Endothelial cell of umbilical vein (primary cell): Measurements from ENCODE around the gene P2RX2. TPM values are rescaled to one million over a fixed set of nuclear protein-coding genes. Genes with fewer than 3 reads are reported as not detected.
A peak's percentile ranks its signal among the peaks of the same experiment; 100 is the strongest.

ENCODE experiments used
- BruUV-seq: library from RNA; stranded (reverse); fragments of 400-500 nt; replicated peaks from 2 replicates; lab custom pipeline; 2021; lab: Mats Ljungman, UMichigan
- CTCF ChIA-PET: fragments of 300-600, 350-600 bp; sonication (Branson Sonifier 250); formaldehyde crosslinking; loops from one replicate; lab custom pipeline; 2021; ENCODE audit warnings: antibody characterized with exemption, inconsistent platforms; lab: Charles Lee
- POLR2A ChIA-PET: fragments of 300-600, 350-600 bp; sonication (Branson Sonifier 250); formaldehyde crosslinking; loops from one replicate; lab custom pipeline; 2021; ENCODE audit warnings: antibody characterized with exemption, inconsistent platforms; lab: Charles Lee
- DNase-seq: peaks from one replicate; pipeline ENCODE4 v3.0.0-alpha.2; 2011; ENCODE audit warnings: low read depth, low spot score
- FAIRE-seq: peaks from 2 replicates; lab custom pipeline; 2011; peaks lifted over from hg19 to GRCh38; lab: Jason Lieb, UNC
- H2AFZ ChIP-seq: 2 replicates; pipeline ENCODE4 v1.6.0; 2012; ENCODE audit warnings: low read depth, low read length, control low read depth, inconsistent platforms
- H3K27ac ChIP-seq: 2 replicates; pipeline ENCODE4 v1.5.1; 2011; ENCODE audit warnings: low read depth, mild to moderate bottlenecking, control low read depth, low read length, moderate library complexity; ENCODE audit not compliant: insufficient read depth
- H3K27me3 ChIP-seq, 2 experiments: 2 replicates each; pipeline versions ENCODE4 v1.6.0 to v1.6.1; 2011; ENCODE audit warnings: low read length in 2 of 2, mixed read lengths in 1 of 2; ENCODE audit not compliant: control insufficient read depth in 2 of 2, insufficient read depth in 2 of 2
- H3K36me3 ChIP-seq, 2 experiments: 2 replicates in 1 of 2; 3 replicates in 1 of 2; pipeline ENCODE4 v1.5.1; 2011; ENCODE audit warnings: low read length in 2 of 2, mild to moderate bottlenecking in 1 of 2, moderate library complexity in 1 of 2; ENCODE audit not compliant: control insufficient read depth in 2 of 2, insufficient read depth in 2 of 2; ENCODE audit errors: extremely low read depth in 1 of 2
- H3K4me1 ChIP-seq: 3 replicates; pipeline ENCODE4 v1.5.1; 2011; ENCODE audit warnings: mild to moderate bottlenecking, low read length; ENCODE audit not compliant: control insufficient read depth, insufficient read depth; ENCODE audit errors: extremely low read depth
- H3K4me2 ChIP-seq: 2 replicates; pipeline ENCODE4 v1.6.1; 2011; ENCODE audit warnings: low read length, control low read depth, mixed read lengths; ENCODE audit not compliant: insufficient read depth
- H3K4me3 ChIP-seq, 3 experiments: fragments of 200-600 bp in 1 of 3; sonication (generic), shearing (Covaris generic) in 1 of 3; replicated peaks in 1 of 3; 2 replicates each; pipeline ENCODE4 v1.5.1; 2011 to 2016; ENCODE audit warnings: control low read depth in 3 of 3, low read length in 3 of 3, mild to moderate bottlenecking in 2 of 3, inconsistent platforms in 1 of 3, low read depth in 1 of 3, moderate library complexity in 1 of 3; ENCODE audit not compliant: insufficient read depth in 1 of 3
- H3K79me2 ChIP-seq: 2 replicates; pipeline ENCODE4 v1.6.0; 2012; ENCODE audit warnings: low read length, inconsistent platforms; ENCODE audit not compliant: control insufficient read depth, insufficient read depth
- H3K9ac ChIP-seq: replicated peaks from 2 replicates; pipeline ENCODE3; 2011; ENCODE audit warnings: low read length, control low read depth; ENCODE audit not compliant: insufficient read depth; ENCODE audit errors: extremely low read depth
- H3K9me1 ChIP-seq: replicated peaks from 3 replicates; pipeline ENCODE4 v1.6.0; 2011; ENCODE audit warnings: mild to moderate bottlenecking, low read length; ENCODE audit not compliant: control insufficient read depth, insufficient read depth; ENCODE audit errors: extremely low read depth
- H3K9me3 ChIP-seq: replicated peaks from 2 replicates; pipeline ENCODE4 v1.5.1; 2012; ENCODE audit warnings: low read length, inconsistent platforms; ENCODE audit not compliant: control insufficient read depth, insufficient read depth
- H4K20me1 ChIP-seq: replicated peaks from 2 replicates; pipeline ENCODE3; 2011; ENCODE audit warnings: mild to moderate bottlenecking, low read length; ENCODE audit not compliant: control insufficient read depth, insufficient read depth; ENCODE audit errors: extremely low read depth
- JUN ChIP-seq: IDR thresholded peaks from 2 replicates; pipeline ENCODE4 v1.6.1; 2011; ENCODE audit warnings: borderline replicate concordance, low read depth; ENCODE audit not compliant: insufficient read length, insufficient read depth
- MAX ChIP-seq: IDR thresholded peaks from 2 replicates; pipeline ENCODE4 v1.6.1; 2011; ENCODE audit not compliant: insufficient read depth, insufficient read length
- MYC ChIP-seq: IDR thresholded peaks from one replicate; pipeline ENCODE4 v1.6.1; 2011; ENCODE audit warnings: mild to moderate bottlenecking, low read depth, low read length
- POLR2A ChIP-seq: IDR thresholded peaks from 2 replicates; pipeline ENCODE4 v1.6.1; 2012; ENCODE audit warnings: low read depth, mild to moderate bottlenecking, control low read depth, low read length
- dilution Hi-C: fragments of 300-500 bp; cut with MboI; formaldehyde crosslinking; loops from one replicate; pipeline ENCODE4 v1.15.0; 2019; ENCODE audit warnings: low sequenced_read_pairs; ENCODE audit not compliant: extremely low pct_ligation_motif_present
- intact Hi-C: fragments of 100-400 bp; cut with micrococcal nuclease; formaldehyde crosslinking; loops from one replicate; pipeline ENCODE4 v1.10.0; 2022
- polyA plus RNA-seq, 4 experiments: library from polyadenylated mRNA; depleted of rRNA in 3 of 4; stranded (reverse) in 3 of 4; unstranded in 1 of 4; fragments of >200 nt; gene quantifications; 2 replicates each; pipeline versions ENCODE4 v1.2.1 to v1.2.3, GENCODE V29; 2011 to 2012; ENCODE audit warnings: missing spikeins in 1 of 4
- total RNA-seq: library from RNA; stranded (reverse); gene quantifications from 2 replicates; pipeline ENCODE4 v1.2.3, GENCODE V29; 2021
- TF ChIP-seq, protein P1 (sequence below), 2 donors: IDR thresholded peaks; 1 replicate in 1 of 2; 2 replicates in 1 of 2; pipeline ENCODE4 v1.5.1; 2011; ENCODE audit warnings: low read length in 2 of 2, mild to moderate bottlenecking in 2 of 2, moderate library complexity in 2 of 2, control low read depth in 1 of 2, inconsistent platforms in 1 of 2, low read depth in 1 of 2; ENCODE audit not compliant: insufficient read depth in 1 of 2; ENCODE audit errors: extremely low read depth in 1 of 2

P2RX2 gene
- total and polyA plus RNA-seq, 2 donors (not counting 3 experiments of a cell fraction or from before 2014, with no cell fraction given) = not detected

- ChIA-PET CTCF (interaction anchor here (0.6 to 7.6 kb wide), 31 partner anchors 10 to 501 kb away, joined by 3 to 102 read pairs (median 5); no protein-coding TSS in a partner anchor), POLR2A (no interaction called here)
- BruUV-seq = no TSS peak
Observed at GRCh38 chr12:132614861-132615578, 3.6 kb upstream of the P2RX2 start.

More at GRCh38 chr12:132614861-132615578, 3.6 kb upstream of the P2RX2 start:
- Histone ChIP-seq H3K4me1 (no peaks in the 10 kb centered on the region), H3K27me3 (peaks cover 28 to 38% of the 10 kb centered on the region in 2 experiments), H2AFZ (no peak overlapping the region), H3K9ac (no peak overlapping the region), H3K9me3 (peaks cover 3% of the 10 kb centered on the region), H3K27ac (no peak overlapping the region), H3K4me3 (no peak overlapping the region), H4K20me1 (no peaks in the 10 kb centered on the region), H3K9me1 (no peaks in the 10 kb centered on the region), H3K36me3 (no peaks in the 10 kb centered on the region), H3K4me2 (no peak overlapping the region), H3K79me2 (no peaks in the 10 kb centered on the region)
- DNase-seq (peak; percentile 81), FAIRE-seq (peak; percentile 96)
- TF ChIP-seq MAX (peak; percentile 52), POLR2A (no peak), JUN (no peak), MYC (no peak)
- TF ChIP-seq, protein P1, sequence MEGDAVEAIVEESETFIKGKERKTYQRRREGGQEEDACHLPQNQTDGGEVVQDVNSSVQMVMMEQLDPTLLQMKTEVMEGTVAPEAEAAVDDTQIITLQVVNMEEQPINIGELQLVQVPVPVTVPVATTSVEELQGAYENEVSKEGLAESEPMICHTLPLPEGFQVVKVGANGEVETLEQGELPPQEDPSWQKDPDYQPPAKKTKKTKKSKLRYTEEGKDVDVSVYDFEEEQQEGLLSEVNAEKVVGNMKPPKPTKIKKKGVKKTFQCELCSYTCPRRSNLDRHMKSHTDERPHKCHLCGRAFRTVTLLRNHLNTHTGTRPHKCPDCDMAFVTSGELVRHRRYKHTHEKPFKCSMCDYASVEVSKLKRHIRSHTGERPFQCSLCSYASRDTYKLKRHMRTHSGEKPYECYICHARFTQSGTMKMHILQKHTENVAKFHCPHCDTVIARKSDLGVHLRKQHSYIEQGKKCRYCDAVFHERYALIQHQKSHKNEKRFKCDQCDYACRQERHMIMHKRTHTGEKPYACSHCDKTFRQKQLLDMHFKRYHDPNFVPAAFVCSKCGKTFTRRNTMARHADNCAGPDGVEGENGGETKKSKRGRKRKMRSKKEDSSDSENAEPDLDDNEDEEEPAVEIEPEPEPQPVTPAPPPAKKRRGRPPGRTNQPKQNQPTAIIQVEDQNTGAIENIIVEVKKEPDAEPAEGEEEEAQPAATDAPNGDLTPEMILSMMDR (IDR thresholded peaks at IDR 0.05; ENCODE audit: extremely low read depth in 1 of 2, insufficient read depth in 1 of 2, low read depth in 1 of 2, low read length in 2 of 2) = peak; percentile 89 to 93
- dilution Hi-C loops (no loop called here), intact Hi-C loops (loop anchor here (1.0 kb wide), 4 partner anchors 11 to 200 kb away; no protein-coding TSS in a partner anchor)
